GM18519 (cell line): ENCODE measurements around the gene MAGEC1.
"Not testable (repeated sequence)": the region's sequence is repeated elsewhere in the genome, so short reads cannot be mapped to it uniquely, and the experiment has no call there.

Experiments used
- ATAC-seq: cut with Tn5 transposase; IDR thresholded peaks from one replicate; pipeline ENCODE4 v1.9.1; 2021; ENCODE audit warnings: mild to moderate bottlenecking, moderate library complexity; ENCODE audit not compliant: unreplicated experiment, low FRiP score

MAGEC1 gene

DNA sequence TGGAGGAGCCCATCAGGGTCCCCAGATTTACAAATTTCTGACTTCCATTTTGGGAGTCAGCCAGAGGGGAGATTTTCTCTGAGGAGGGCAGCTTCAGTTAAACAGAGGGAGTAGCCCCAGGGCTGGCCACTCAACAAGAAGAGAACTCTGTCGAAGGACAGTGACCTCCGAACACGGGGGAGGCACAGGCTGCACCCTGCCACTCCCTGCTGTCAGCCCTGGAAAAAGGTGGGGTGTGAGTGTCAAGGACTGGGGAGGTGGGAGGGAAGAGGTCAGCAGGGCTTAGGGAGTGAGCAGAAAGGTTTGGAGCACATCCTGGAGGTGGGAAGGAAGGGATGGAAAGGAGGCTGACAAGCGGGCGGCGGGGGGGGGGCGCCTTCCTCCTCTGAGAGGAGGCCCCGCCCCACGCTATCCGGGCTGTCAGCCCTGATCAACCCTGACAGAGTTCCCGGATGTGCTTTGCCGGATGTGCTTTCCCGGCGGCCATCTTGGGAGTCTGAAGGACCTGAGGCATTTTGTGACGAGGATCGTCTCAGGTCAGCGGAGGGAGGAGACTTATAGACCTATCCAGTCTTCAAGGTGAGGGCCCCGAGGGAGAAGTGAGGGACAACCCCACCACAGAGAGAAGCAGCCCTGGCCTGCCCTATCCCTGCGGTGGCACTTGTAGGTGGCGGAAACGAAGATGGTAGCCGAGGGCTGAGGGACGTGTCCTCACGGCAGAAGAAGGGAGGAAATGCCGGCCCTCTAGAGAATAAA is at the start of gene MAGEC1:
Gene MAGEC1, plus strand, starts transcription at position 495 of the 756 bp plus-strand sequence. CDS start 1,179 bp downstream, outside the sequence.
- no peak for ATAC-seq

- ATAC-seq: no peak
Measured at GRCh38 chrX:141857479-141857878, 46.2 kb upstream of the MAGEC1 start.

DNA sequence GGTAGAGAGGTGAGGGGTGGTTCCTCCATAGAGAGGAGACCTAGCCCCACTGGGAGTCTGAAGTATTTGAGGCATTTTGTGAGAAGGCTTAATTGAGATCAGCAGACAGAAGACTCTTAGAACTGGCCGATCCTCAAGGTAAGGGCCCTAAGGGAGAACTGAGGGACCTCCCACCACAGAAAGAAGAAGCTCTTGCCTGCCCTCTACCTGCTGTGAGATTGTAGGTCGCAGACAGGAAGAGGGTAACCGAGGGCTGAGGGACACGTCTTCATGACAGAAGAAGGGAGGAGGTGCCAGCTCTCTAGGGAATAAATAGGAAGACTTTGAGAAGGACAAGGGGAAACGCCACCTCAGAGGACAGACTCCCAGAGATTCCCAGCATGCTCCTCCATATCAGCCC is 24.1 kb upstream of the MAGEC1 start:
- no peak for ATAC-seq

GRCh38 chrX:141888811-141889210 is 14.9 kb upstream of the MAGEC1 start:
- not testable (repeated sequence) for ATAC-seq

- no peak for ATAC-seq
Measured at GRCh38 chrX:141894733-141895132, 9.0 kb upstream of the MAGEC1 start.

DNA sequence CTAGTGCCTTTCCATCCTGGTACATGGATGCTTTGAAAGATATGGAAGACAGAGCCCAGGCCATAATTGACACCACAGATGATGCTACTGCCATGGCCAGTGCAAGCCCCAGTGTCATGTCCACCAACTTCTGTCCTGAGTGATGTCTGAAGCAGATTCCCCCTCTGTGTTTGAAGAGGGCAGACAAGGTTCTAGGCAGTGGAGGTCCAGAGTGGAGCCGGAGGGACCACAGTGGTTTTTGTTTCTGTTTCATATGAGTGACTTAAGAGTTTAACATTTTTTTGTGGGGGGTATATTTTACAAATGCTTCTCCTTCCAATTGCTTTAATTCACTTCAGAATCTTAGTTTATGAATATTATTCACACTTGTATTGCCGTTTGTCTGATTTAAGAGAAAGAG is 6.0 kb upstream of the MAGEC1 start:
- ATAC-seq: no peak

GRCh38 chrX:141902366-141902765 is 1.3 kb upstream of the MAGEC1 start:
- no peak for ATAC-seq

DNA sequence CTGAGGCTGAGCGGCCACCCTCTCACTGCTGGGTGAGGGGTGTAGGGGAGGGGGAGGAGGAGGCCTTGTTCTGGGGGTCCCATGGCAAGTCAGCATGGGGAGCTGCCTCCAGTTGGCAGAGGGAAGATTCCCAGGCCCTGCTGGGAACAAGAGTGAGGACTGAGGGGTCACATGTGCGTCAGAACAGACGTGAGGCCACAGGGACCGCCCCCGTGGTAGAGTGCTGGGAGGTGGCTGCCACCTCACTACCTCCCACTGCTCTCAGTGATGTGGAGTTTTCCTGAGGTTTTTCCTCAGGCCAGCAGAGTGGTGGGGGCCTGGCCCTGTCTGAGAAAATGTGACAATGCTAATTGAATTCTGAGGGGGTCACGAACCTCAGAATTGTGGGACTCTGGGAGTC is 568 bp downstream of the MAGEC1 start:
- no peak for ATAC-seq

GRCh38 chrX:141917801-141918200 is 14.1 kb downstream of the MAGEC1 start:
- ATAC-seq: no peak

GRCh38 chrX:141924293-141924692 is 20.6 kb downstream of the MAGEC1 start:
- no peak for ATAC-seq

DNA sequence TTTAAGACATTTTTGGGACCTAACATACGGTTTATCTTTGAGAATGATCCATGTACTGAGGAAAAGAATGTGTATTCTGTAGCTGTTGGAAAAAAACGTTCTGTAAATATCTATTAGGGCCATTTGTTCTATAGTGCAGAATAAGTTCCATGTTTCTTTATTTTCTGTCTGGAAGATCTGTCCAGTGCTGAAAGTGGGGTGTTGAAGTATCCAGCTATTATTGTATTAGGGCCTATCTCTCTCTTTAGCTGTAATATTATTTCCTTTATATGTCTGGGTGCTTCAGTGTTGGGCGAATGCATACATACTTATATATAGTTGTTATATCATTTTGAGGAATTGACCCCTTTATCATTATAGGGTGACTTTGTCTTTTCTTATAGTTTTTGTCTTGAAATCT is 24.7 kb downstream of the MAGEC1 start:
- ATAC-seq: no peak

- ATAC-seq: no peak
Measured at GRCh38 chrX:141934059-141934641, 30.5 kb downstream of the MAGEC1 start.

- ATAC-seq: no peak
Measured at GRCh38 chrX:141935645-141936044, 32.0 kb downstream of the MAGEC1 start.

- ATAC-seq: no peak
Measured at GRCh38 chrX:141936080-141936479, 32.4 kb downstream of the MAGEC1 start.

GRCh38 chrX:141941234-141941633 is 37.5 kb downstream of the MAGEC1 start:
- ATAC-seq: no peak

GRCh38 chrX:141945426-141945825 is 41.7 kb downstream of the MAGEC1 start:
- no peak for ATAC-seq

DNA sequence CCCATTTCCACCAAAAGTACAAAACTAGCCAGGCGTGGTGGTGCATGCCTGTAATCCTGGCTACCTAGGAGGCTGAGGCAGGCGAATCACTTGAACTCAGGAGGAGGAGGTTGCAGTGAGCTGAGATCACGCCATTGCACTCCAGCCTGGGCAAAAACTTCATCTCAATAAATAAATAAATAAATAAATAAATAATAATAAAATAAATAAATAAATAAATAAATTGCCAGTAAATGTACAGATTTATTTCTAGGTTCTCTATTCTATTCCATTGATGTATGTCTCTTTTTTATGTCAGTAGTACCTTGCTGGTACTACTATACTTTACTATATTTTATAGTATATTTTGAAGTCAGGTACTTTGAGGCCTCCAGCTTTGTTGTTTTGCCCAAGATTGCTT is 43.7 kb downstream of the MAGEC1 start:
- ATAC-seq: no peak

DNA sequence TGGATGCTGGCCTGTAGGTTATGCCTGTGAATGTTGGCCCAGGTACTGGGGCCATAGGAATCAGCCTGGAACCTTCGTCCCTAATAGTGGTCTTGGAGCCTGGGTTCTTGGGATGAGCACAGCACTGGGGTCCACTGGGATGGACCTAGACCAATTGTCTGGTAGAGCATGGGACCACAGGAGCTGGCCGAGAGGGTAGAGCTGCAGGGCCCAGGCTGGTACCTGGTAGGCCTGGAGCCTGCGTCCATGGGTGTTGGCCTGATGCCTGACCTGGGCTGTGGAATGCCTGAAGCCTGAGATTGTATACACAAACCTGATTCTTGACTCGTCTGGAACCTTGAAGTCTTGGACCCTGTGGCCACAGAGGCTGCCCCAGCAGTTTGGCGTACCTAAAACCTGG is 48.9 kb downstream of the MAGEC1 start:
- ATAC-seq: no peak

DNA sequence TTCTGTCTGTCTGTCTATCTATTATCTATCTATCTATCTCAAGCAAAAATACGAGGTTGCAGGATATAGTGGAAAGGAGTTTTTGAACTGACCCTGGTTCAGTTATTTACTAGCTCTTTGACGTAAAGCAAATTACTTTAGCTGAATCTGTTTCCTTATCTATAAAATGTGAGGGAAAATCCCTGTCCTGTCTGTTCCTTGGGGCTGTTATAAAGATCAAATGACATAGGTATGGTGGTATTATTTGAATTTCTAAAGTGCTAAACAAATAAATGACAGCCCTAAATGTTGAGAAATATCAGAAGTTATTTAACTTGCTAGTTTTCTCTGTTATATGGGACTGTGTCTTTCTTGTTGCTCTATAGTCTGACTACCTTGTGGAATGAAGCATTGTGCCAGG is 55.0 kb downstream of the MAGEC1 start:
- no peak for ATAC-seq
